SU-DHL-6 (cell line): Measurements from ENCODE around the gene TADA2B.

Experiments
- EZH2phosphoT487 ChIP-seq: fragments of 200-600 bp; sonication (generic), shearing (Covaris generic); conservative IDR thresholded peaks from 2 replicates; pipeline ENCODE4 v1.6.1; 2018; ENCODE audit warnings: mild to moderate bottlenecking, antibody characterized with exemption, low read length, moderate library complexity, mixed read lengths
- TF ChIP-seq, protein P1 (sequence below): fragments of 200-600 bp; sonication (generic); IDR thresholded peaks from one replicate; pipeline ENCODE4 v1.5.1; 2017; ENCODE audit warnings: antibody characterized with exemption, mild to moderate bottlenecking, low read length, moderate library complexity; ENCODE audit not compliant: insufficient read depth, poor library complexity, severe bottlenecking

DNA sequence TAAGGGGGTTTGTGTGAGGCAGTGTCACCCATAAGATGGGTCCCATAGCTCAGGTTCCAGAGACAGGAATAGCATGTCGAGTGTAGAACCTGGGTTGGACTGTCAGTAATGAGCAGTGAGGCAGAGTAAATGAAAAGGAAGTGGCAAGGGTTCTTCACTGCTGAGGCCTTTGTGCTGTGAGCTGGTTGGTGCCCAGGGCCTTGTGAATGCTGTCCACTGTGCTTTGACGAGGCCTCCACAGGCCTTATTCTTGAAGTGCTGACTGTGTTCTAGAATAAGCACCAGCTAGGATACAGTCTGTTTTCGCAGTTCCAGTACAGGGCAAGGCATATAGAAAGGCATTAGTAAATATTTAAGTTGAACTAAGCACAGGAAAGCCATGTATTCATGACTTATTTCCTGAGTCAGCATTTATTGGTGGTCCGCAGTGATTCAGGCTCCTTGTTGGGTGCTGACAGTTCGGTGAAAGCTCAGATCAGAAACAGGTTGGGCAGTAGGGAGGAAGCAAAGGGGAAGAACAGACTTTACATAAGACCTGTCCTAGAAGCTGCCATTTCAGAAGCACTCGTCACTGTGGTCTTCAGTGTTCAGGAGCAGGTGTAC, 25.6 kb upstream of the TADA2B start:
- TF ChIP-seq, protein P1, sequence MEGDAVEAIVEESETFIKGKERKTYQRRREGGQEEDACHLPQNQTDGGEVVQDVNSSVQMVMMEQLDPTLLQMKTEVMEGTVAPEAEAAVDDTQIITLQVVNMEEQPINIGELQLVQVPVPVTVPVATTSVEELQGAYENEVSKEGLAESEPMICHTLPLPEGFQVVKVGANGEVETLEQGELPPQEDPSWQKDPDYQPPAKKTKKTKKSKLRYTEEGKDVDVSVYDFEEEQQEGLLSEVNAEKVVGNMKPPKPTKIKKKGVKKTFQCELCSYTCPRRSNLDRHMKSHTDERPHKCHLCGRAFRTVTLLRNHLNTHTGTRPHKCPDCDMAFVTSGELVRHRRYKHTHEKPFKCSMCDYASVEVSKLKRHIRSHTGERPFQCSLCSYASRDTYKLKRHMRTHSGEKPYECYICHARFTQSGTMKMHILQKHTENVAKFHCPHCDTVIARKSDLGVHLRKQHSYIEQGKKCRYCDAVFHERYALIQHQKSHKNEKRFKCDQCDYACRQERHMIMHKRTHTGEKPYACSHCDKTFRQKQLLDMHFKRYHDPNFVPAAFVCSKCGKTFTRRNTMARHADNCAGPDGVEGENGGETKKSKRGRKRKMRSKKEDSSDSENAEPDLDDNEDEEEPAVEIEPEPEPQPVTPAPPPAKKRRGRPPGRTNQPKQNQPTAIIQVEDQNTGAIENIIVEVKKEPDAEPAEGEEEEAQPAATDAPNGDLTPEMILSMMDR, result no peak
- TF ChIP-seq EZH2phosphoT487, result no peak
